ENCODE results near the gene BICDL1. TPM values are rescaled to one million over a fixed set of nuclear protein-coding genes. Genes with fewer than 3 reads are reported as not detected.
A peak's percentile ranks its signal among the peaks of the same experiment; 100 is the strongest.

BICDL1 gene
- polyA plus RNA-seq, 1 experiment, result not detected

GRCh38 chr12:120106151-120106550 lies 117.1 kb downstream of the BICDL1 start:
- POLR2A ChIA-PET, result no interaction called here
- Histone ChIP-seq H3K4me3 (ENCODE audit: low read depth, low read length) (no peak overlapping the region), H3K27me3 (ENCODE audit: control insufficient read depth, insufficient read depth, low read length) (no peaks in the 10 kb centered on the region), H3K9me3 (ENCODE audit: control insufficient read depth, insufficient read depth, low read length) (no peaks in the 10 kb centered on the region; the same call in 1 of the 2 replicates), H3K27ac (ENCODE audit: low read depth, low read length) (no peak overlapping the region)
- DNase-seq (ENCODE audit: low read depth, low spot score), result no peak
- TF ChIP-seq, protein P1, sequence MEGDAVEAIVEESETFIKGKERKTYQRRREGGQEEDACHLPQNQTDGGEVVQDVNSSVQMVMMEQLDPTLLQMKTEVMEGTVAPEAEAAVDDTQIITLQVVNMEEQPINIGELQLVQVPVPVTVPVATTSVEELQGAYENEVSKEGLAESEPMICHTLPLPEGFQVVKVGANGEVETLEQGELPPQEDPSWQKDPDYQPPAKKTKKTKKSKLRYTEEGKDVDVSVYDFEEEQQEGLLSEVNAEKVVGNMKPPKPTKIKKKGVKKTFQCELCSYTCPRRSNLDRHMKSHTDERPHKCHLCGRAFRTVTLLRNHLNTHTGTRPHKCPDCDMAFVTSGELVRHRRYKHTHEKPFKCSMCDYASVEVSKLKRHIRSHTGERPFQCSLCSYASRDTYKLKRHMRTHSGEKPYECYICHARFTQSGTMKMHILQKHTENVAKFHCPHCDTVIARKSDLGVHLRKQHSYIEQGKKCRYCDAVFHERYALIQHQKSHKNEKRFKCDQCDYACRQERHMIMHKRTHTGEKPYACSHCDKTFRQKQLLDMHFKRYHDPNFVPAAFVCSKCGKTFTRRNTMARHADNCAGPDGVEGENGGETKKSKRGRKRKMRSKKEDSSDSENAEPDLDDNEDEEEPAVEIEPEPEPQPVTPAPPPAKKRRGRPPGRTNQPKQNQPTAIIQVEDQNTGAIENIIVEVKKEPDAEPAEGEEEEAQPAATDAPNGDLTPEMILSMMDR (IDR thresholded peaks at IDR 0.05; ENCODE audit: low read depth, low read length), result no peak
- CTCF ChIA-PET, result no interaction called here

GRCh38 chr12:120109570-120110267 lies 120.7 kb downstream of the BICDL1 start:
- no peak for DNase-seq (ENCODE audit: low read depth, low spot score)

GRCh38 chr12:120110550-120111501 lies 121.8 kb downstream of the BICDL1 start:
- no peaks in the 10 kb centered on the region for H3K27me3 ChIP-seq (ENCODE audit: control insufficient read depth, insufficient read depth, low read length)
- H3K4me3 ChIP-seq (ENCODE audit: low read depth, low read length), result no peak overlapping the region
- no peaks in the 10 kb centered on the region for H3K9me3 ChIP-seq (ENCODE audit: control insufficient read depth, insufficient read depth, low read length)
- no peak overlapping the region for H3K27ac ChIP-seq (ENCODE audit: low read depth, low read length)
- TF ChIP-seq, protein P1 (IDR thresholded peaks at IDR 0.05; ENCODE audit: low read depth, low read length), result no peak
- ChIA-PET CTCF (no interaction called here), POLR2A (no interaction called here)
- DNase-seq (ENCODE audit: low read depth, low spot score), result no peak

More at GRCh38 chr12:120109570-120110267, 120.7 kb downstream of the BICDL1 start:
- TF ChIP-seq, protein P1 (IDR thresholded peaks at IDR 0.05; ENCODE audit: low read depth, low read length), result no peak
- Histone ChIP-seq H3K4me3 (ENCODE audit: low read depth, low read length) (no peak overlapping the region), H3K27ac (ENCODE audit: low read depth, low read length) (no peak overlapping the region), H3K27me3 (ENCODE audit: control insufficient read depth, insufficient read depth, low read length) (no peaks in the 10 kb centered on the region), H3K9me3 (ENCODE audit: control insufficient read depth, insufficient read depth, low read length) (no peaks in the 10 kb centered on the region)
- POLR2A ChIA-PET, result interaction anchor here (0.6 to 1.6 kb wide), 3 partner anchors 39 to 333 kb away, joined by 3 to 4 read pairs (median 4); partner anchors contain the start of gene RPLP0
- CTCF ChIA-PET, result no interaction called here

GRCh38 chr12:120115066-120115465 lies 126.0 kb downstream of the BICDL1 start:
- no peaks in the 10 kb centered on the region; the same call in 1 of the 2 replicates for H3K9me3 ChIP-seq (ENCODE audit: control insufficient read depth, insufficient read depth, low read length)
- POLR2A ChIA-PET, result interaction anchor here (1.0 to 3.8 kb wide), 2 partner anchors 85 to 176 kb away, joined by 12 to 34 read pairs; partner anchors contain the start of genes RNU4-2 and RPLP0
- no peak for DNase-seq (ENCODE audit: low read depth, low spot score)
- CTCF ChIA-PET, result no interaction called here
- H3K4me3 ChIP-seq (ENCODE audit: low read depth, low read length), result peak overlapping the region; percentile 97
- no peak overlapping the region for H3K27ac ChIP-seq (ENCODE audit: low read depth, low read length)
- H3K27me3 ChIP-seq (ENCODE audit: control insufficient read depth, insufficient read depth, low read length), result no peaks in the 10 kb centered on the region
- TF ChIP-seq, protein P1 (IDR thresholded peaks at IDR 0.05; ENCODE audit: low read depth, low read length), result no peak

Measured in AG04450 (cell line).